GM19452 (cell line): Measurements from ENCODE around the gene GABRG3.

Experiments used
- ATAC-seq: cut with Tn5 transposase; IDR thresholded peaks from one replicate; pipeline ENCODE4 v1.9.1; 2021; ENCODE audit not compliant: unreplicated experiment

The GABRG3 gene

DNA sequence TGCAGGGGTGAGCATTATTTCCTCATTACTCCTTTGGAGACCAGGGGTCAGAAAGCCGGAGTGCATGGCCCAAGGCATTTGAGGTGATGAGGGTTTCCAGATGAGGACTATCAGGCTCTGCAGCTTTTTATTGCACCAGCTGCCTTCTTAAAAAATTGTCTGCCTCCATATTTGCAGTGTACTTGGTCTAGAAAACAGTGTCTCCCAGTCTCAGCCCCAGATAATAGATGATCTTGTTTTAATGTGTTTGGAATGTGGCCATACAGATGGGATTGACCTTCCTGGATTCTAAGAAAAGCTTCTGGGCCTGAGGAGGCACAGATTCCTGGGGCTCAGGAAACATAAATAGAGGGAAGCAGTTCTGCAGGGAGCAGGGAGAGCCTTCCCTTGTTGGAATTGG is 123.3 kb downstream of the GABRG3 start:
- no peak for ATAC-seq

DNA sequence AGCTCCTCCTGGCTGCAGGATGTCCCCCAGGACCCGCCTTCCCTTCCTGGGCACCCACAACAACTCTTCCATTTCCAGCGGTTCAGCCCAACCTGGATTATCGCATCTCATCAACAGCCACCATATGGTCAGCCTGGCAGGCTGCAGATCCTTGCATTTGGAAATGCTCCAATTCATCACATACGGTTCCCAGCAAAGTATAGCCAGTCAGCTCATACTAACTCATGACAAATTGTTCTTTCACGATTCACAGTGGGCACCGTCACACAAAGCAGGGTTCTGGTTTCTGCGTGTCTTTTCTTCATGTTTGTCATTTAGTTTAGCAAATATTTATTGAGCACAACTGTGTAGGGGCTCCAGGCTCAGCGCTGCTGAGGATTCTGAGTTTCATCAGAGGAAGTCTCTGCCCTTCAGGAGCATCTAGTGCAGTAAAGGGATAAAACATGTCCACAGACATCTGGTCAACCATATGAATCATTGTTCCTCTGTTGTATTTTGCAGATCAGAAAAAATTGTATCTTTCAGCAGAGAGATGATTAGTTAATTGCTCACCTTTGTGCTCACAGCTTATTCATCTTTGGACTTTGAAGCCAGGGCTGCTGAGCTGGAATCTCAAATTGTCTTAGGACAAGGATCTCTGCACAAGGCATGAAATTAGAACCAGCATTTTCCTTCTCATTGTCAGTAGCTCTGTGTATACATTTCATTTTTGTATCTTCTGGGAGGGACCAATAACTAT is 125.1 kb downstream of the GABRG3 start:
- ATAC-seq, result no peak

DNA sequence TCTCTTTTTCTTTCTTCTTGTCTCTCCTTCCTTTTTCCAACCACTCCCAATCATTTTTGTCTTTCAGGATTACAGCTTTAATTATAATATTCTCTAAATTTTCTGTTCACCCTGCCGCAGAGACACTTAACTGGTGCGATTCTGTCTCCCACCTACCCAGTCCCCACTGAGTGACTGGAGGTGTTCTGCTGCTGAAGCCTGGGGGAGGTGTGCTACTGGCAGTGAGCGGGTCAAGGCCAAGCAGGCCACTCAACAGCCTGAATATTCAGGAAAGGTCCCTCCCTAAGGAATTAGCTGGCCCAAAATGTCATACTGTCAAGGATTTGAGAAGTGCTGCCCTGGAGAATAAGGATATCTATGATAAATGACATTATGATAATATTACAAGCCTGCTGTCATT is 126.5 kb downstream of the GABRG3 start:
- no peak for ATAC-seq

DNA sequence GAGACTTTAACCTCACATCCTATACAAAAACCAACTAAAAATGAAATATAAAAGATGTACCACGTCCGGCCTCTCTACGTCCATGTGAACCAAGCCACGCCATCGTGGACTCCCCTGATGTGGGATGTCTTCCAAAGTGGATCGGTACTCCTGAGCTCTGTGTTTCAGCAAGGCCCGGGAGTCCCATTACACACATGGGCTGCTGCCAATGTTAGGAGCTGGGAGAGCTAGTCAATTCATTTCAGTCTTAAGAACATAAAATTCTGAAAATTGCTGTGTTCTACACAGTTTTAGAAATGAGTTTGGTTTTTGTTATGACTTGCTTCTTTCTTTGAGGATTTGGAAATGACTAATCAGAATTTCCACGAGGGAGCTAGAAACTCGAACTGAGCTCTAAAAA is 131.0 kb downstream of the GABRG3 start:
- ATAC-seq, result no peak

DNA sequence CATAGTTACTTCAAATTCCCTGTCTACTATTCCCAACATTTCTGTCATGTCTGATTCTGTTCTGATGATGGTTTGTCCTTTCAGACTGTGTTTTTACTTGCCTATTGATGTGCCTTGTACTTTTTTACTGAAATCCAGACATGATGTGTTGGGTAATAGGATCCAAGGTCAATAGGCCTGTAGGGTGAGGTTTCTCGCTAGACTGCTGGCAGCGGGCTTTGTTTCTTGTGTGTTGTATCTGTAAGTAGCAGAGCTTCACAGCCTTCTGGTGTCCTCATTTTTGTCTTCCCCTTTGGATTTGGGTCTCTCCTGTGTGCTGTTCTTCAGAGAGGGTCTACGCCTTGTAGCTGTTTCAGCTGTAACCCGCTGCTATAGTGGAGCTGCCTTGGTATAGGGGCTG is 140.3 kb downstream of the GABRG3 start:
- ATAC-seq, result no peak

DNA sequence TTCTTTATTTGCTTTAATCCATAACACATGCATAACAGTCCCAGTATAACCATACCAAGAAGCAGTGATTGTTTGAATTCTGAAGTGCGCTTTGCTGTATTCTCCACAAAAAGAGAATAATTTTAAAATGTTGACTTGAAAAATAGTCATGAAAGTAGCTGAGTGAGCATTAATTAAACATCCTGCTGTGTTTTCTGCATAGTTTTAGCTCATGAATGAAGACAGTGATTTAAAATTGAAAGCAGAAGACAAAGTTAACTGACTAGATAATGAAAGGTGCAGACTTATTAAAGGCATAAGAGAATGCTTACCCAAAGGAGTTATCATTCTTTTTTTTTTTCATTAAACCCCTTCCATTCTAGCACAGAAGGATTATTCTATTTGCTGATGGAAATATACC is 143.5 kb downstream of the GABRG3 start:
- no peak for ATAC-seq

DNA sequence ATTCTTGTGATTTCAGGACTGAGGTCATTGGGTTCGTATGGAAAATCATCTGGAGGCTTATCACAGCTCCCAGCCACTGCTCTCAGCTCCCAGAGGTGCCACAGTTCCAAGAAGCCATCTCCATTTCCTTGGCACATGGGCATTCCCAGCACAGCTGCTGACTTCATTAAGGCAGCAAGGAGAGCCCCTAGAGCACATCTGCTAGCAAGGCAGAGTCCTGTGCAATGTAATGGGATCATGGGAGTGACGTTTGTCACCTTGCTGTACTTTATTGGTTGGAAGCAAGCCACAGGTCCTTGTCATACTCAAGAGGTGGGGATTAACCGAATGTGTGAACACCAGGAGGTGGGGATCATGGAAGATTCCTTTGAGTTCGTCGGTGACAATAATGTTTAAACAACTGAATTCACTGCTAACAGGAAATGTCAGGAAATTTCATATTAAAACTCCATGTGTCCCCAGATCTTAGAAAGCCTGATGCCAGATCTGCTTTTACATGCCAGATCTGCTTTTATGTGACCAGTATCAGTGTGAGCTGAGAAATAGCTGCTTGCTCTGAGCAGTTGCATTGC is 148.8 kb downstream of the GABRG3 start:
- ATAC-seq, result no peak

DNA sequence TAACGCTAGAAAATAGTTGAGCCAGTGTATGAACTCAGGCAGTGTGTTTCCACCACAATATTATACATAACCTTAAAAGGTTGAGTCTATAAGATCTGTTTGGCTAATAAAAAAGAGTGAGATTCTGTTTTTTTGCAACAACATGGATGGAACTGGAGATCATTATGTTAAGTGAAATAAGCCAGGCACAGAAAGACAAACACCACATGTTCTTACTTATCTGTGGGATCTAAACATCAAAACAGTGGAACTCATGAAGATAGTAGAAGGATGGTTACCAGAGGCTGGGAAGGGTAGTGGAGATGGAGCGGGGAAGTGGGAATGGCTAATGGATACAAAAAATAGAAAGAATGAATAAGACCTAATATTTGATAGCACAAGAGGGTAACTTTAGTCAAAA is 150.7 kb downstream of the GABRG3 start:
- no peak for ATAC-seq

DNA sequence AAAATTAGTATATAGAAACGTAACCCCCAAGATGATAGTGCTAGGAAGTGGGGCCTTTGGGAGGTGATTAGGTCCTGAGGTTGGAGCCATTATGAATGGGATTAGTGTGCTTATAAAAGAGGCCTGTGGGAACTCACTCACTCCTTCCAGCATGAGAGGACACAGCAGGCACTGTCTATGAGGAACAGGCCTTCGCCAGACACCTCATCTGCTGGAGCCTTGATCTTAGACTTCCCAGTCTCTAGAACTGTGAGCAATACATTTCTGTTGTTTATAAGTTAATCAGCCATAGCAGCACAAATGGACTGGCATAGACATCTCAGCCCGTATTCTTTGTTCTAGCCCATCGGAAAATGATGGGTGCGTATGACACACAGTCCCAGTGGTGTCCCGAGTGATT is 152.3 kb downstream of the GABRG3 start:
- no peak for ATAC-seq

DNA sequence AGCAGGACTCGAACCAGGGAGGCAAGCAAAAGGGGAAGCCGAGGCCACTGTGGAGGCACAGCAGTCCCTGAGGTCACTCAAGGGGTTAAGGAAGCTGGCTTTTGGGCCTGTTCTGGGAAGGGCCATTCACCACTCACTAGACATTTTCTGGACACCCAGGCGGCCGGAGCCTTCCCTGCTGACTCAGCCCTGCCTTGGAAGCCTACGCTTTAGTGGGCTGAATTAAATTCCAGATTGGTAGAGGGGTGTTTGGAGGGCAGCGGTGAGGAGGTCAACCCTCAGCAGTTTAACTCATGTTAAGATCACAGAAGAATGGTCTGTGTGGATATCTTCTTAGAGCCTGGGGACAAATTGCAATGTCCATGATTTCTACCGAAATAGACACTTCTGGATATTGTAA is 152.8 kb downstream of the GABRG3 start:
- ATAC-seq, result no peak

DNA sequence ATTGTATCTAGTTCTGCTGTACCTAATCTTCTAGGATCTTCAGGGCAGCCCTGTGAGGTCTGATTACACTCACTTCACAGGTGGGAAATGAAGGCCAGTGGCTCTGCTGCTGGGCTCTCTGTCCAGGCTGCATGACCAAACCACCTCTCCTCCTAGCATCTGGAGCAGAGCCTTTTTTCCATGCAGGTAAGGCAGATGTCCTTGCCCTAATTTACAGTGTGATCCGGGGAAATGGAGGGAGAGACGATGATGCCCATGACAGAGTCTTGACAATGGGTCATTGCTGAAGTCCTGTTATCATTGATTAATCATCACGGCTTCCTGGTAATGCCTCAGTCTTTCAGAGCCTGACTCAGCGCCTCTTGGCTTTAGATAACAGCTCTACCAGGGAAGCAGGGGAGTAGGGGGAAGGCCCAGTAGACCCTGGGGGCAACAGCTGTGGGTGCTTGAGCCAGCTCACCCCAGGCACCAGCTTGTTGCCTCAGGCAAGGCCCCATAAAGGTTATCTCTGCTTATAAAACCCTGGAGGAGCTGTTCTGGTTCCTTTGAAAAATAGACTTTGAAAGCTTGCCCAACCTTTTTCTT is 153.4 kb downstream of the GABRG3 start:
- no peak for ATAC-seq

DNA sequence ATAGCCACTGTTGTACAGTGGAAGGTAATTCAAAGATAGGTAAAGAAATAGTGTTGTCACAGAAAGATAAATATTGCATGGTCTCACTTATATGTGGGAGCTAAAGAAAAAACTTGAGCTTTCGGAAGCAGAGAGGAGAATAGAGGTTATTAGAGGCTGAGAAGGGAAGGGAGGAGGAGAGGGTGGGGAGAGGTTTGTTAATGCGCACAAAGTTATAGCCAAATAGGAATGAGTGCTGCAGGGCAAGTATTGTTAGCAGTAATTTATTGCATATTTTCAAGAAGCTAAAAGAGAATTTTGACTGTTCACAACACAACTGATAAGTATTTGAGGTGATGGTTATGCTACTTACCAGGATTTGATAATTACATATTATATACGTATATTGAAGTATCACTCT is 154.2 kb downstream of the GABRG3 start:
- no peak for ATAC-seq

DNA sequence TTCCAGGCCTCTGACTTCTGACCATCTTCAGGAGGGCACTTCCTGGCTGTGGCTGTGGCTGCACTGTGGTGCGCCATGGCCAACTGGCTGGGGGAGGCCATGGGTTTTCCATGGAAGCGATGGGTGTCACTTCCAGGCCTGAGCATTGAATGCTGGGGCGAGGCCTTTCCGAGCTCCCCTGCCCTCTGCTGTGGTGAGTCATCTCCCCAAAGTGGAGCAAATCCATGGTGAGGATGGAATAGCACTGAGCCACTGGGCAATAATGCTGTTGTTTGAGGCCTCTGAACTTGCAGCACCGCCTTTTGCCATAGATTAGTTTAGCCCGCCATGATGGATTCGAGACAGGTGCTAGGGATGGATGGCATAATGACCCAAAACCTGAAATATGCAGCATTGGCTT is 155.5 kb downstream of the GABRG3 start:
- ATAC-seq, result no peak

DNA sequence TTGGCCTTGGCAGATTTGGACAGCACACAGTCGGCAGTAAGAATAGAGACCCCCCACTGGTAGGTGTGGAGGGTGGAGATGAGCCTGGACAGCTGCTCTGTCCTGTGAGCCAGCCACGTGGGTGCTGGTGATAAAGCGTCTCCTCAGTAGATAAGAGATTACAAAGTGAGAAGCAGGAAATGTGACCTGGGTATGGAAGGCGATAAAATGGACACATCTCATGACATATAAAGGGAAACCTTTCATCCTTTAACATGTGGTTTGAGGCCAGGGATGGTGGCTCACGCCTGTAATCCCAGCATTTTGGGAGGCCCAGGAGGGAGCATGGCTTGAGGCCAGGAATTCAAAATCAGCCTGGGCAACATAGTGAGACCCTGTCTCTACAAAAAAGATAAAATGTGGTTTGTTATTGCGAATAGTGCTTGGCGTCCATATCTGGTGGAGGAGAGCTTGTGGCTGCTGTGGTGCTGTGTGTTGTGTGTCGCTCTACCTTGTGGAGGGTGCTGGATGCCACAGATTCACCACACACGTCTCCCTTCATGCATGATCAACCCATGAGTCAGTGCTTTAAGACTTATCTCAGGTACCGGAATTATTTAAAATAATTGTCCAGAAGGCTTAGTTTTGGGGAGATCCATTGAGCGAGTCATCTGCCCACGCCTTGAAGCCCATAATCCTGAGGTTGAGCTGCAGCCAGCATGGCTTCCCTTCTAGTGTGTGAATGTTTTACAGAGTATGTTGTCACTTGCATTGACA is 157.0 kb downstream of the GABRG3 start:
- no peak for ATAC-seq

DNA sequence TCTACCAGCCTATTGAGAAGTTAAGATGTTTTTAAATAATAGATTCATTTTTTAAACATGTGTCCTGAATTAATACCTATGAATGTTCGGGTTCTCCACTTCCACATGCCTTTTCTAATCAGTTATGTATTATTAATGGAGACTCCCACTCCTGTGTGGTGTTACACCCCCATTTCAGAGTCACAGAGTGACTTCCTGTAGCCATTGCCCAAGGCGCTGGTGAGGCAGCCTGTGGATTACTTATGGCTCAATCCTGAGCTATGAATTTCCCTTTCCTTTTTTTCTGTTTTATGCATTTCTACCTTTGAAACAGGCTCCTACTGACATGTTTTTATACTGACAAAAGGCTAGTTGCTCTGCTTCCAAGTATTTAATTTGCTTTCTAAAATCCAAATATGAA is 162.3 kb downstream of the GABRG3 start:
- ATAC-seq, result no peak

DNA sequence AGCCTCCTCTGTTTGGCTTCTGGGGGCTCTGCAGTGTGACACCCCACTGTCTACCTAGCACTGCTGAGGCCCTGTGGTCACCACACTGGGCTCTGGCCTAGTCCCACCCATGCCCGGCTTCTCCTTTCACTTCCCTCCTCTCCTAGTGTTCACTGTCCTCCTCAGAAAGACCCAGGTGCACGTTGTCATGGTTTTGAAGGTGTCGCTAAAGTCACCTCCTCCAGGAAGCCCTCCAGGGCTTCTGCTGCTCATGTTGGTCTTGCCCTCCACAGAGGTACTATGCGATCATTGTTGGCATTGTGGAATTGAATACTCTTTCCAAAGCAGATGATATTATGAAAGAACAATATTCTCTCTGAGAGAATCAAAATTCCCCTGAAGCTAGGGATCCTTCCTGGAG is 163.5 kb downstream of the GABRG3 start:
- ATAC-seq, result no peak

DNA sequence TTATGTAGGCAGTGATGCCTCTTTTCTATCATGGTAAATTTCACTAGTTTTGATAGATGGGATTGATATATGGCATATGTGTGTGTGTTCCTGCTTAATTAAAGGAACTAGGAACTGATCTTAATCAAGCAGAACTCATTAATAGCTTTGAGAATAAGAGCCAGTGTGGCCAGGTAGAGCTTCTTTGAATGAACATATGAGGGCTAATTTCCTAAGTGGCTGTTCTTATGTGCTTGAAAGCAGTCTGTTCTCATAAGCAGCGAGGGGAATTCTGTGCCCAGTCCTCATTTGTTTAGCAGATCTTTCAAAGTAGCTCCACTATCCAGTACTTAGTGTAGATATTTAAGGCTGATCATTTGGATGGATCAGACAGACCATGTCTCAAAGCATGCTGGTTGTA is 164.2 kb downstream of the GABRG3 start:
- no peak for ATAC-seq

DNA sequence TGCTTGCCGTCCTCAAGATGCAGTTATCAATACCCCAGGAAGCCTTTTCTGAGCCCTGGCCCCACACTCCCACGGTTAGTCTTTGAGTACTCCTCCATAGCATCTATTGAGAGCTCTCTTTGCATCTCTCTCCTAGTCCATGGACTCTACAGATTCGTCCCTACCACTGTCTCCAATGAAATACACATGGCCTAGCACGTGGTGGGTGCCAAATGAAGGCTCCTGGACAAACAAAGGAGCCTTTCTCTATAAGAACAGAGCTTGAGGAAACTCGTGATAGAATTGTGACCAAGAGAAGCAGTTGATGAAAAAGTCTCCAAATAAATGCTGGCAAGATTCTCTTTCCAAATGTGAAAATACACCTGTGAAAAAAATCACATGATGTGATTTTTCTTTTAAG is 166.1 kb downstream of the GABRG3 start:
- ATAC-seq, result no peak

DNA sequence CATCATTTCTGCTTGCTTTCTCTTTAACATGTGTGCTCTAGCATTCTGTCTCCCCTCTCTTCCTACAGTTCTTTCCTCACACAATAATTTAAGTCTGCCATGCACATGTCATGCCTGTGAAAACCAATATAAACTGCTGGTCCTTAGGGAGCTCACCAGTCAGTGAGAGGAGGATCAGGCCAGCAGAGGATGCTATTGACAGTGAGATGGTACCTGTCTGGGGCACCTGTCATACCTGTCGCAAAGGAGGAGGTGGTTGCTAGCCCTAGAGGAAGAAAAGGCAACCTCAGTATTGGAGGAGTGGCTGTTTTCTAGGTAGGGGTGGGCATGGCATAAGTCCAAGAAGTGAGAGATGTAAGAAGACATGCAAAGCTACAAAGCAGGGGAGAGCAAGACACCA is 194.6 kb downstream of the GABRG3 start:
- no peak for ATAC-seq

DNA sequence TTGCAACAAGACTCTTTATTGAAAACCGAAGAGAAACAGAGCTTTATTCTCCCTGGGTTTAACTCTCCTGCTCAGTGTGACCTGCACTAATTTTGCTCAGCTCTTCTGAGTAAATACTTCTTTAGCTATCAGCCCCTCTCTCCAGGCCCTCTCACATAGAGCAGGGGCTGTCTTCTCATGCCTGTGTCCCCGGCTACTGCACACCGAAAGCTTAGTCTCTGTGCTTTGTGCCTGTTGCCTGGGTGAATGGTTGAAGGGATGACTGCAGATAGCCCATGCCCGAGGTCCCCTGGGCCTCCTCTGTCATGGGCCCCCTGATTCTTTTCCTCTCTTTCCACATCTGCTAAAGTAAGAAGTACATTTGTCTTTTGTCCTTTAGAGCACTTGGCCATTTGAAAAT is 195.9 kb downstream of the GABRG3 start:
- no peak for ATAC-seq

DNA sequence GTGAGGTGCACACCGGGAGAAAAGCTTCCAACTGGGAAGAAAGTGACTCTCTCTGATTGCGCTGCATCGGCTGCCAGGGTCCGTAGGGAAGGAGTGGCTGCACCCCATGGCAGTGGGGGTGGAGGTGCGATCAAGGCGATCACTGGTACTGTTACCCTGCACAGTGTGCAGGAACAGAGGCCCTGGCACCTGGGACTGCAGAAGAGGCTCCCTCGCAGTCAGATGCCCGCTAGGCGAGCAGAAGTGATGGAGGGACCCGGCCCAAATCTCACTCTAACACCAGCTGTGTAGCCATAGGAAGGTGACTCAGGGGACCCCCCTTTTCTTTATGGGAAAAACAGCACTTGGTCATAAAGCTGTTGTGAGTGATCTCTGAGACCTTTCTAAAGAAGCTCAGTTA is 196.8 kb downstream of the GABRG3 start:
- no peak for ATAC-seq

DNA sequence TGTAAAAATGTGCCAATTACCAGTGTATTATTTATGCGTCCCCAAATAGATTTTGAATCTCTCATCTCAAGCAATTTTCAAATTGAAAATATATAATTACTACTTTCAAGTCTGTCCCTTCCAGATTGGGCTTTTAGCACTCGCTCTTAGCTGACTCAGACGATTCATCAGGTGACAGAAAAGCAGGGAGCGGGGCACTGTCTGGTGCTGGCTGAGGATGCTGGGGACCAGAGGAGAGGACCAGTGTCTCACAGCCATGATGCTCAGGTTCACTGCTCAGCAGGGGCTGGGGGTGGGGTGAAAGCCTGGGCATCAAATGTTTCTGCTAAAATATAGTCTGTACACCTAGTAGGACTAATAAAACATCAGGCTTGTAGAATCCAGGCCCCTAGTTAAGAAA is 199.9 kb downstream of the GABRG3 start:
- ATAC-seq, result no peak
